ENCODE results near the gene DHDDS. TPM values are rescaled to one million over a fixed set of nuclear protein-coding genes. Genes with fewer than 3 reads are reported as not detected.

The DHDDS gene
- total RNA-seq, 1 experiment from 2014 or later, result 17.0 TPM

DNA sequence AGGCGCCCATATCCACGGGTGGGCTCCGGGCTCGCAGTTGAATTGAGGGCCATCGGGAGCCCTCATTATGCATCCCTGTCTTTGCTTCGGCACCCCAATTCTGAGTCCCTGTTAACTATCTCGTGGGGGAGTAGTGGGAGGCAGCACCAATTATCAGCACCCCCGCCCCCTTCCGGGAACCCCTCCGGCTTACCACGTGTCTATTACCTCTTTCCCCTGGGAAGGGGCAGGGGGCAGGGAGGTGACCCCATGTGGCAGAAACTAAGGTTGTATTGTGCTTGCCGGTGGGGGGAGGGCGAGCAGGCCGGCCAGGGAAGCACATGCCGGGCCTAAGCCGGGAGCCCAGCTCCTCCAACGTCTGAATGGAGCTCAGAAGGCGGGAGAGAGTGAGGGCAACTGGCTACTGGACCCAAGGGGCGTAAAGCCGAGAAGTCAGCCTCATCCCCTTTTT is 20.5 kb upstream of the DHDDS start:
- no peaks in the 10 kb centered on the region for H3K79me2 ChIP-seq (ENCODE audit: low read length)
- H3K9me3 ChIP-seq (ENCODE audit: low read length), result no peaks in the 10 kb centered on the region
- no peak overlapping the region for H3K4me3 ChIP-seq (ENCODE audit: low read length)
- no peaks in the 10 kb centered on the region for H3K27me3 ChIP-seq (ENCODE audit: low read length)
- no peaks in the 10 kb centered on the region for H3K9me2 ChIP-seq (replicated peaks; ENCODE audit: insufficient read depth, low read length)
- no peak overlapping the region for H3K27ac ChIP-seq (ENCODE audit: low read length)
- H4K20me1 ChIP-seq (ENCODE audit: insufficient read depth, low read depth, low read length), result no peaks in the 10 kb centered on the region
- H3K36me3 ChIP-seq (ENCODE audit: insufficient read depth, low read length), result no peaks in the 10 kb centered on the region
- no peak overlapping the region for H2AFZ ChIP-seq (ENCODE audit: low read length)
- no peaks in the 10 kb centered on the region for H3K4me1 ChIP-seq (ENCODE audit: low read length)
- DNase-seq, result no peak
- H3K9ac ChIP-seq (ENCODE audit: low read length), result no peak overlapping the region
- H3K4me2 ChIP-seq (ENCODE audit: low read depth, low read length, poor library complexity, severe bottlenecking), result no peak overlapping the region

DNA sequence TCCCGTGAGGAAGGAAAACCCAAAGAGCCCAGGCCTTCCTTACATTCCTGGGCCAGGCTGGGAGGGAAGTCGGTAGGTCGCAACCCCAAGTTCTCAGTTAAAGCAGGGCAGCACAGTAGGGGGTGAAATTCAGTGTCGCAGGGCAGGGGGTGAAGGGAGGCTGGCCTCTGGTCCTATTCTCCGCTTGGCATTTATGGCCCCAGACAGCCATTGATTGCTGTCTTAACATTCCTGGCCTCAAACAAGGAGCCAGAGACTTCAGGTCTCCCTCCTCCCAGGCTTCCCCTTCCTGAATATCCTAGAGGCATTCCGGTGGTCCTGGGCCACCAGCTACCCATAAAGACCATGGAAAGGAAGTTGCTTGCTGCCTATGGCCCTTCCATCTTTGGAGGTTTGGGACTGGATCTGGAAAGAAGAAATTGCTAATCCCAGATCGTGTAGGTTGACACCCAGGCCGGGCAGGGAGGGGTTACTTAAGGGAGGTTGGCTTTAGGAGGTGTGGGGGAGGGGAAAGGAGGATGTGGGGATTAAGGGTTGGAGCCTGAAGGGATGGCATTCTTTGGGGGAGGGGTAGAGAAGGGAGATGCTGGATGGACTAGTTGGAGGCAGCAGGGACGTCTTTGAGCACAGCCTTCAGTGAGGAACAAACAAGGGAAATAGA is 19.8 kb upstream of the DHDDS start:
- Histone ChIP-seq H3K36me3 (ENCODE audit: insufficient read depth, low read length) (no peaks in the 10 kb centered on the region), H3K27ac (ENCODE audit: low read length) (no peak overlapping the region), H3K9me2 (replicated peaks; ENCODE audit: insufficient read depth, low read length) (no peaks in the 10 kb centered on the region), H3K9me3 (ENCODE audit: low read length) (no peaks in the 10 kb centered on the region), H3K79me2 (ENCODE audit: low read length) (no peaks in the 10 kb centered on the region), H3K4me3 (ENCODE audit: low read length) (no peak overlapping the region), H2AFZ (ENCODE audit: low read length) (no peak overlapping the region), H4K20me1 (ENCODE audit: insufficient read depth, low read depth, low read length) (no peaks in the 10 kb centered on the region), H3K9ac (ENCODE audit: low read length) (no peak overlapping the region), H3K4me1 (ENCODE audit: low read length) (no peaks in the 10 kb centered on the region), H3K4me2 (ENCODE audit: low read depth, low read length, poor library complexity, severe bottlenecking) (no peak overlapping the region), H3K27me3 (ENCODE audit: low read length) (no peaks in the 10 kb centered on the region)
- no peak for DNase-seq

- H3K9me2 ChIP-seq (replicated peaks; ENCODE audit: insufficient read depth, low read length), result no peaks in the 10 kb centered on the region
- H3K4me3 ChIP-seq (ENCODE audit: low read length), result no peak overlapping the region
- no peak overlapping the region for H2AFZ ChIP-seq (ENCODE audit: low read length)
- no peaks in the 10 kb centered on the region for H3K79me2 ChIP-seq (ENCODE audit: low read length)
- H3K4me1 ChIP-seq (ENCODE audit: low read length), result no peaks in the 10 kb centered on the region
- no peak overlapping the region for H3K9ac ChIP-seq (ENCODE audit: low read length)
- no peaks in the 10 kb centered on the region for H4K20me1 ChIP-seq (ENCODE audit: insufficient read depth, low read depth, low read length)
- no peak for DNase-seq
- no peak overlapping the region for H3K4me2 ChIP-seq (ENCODE audit: low read depth, low read length, poor library complexity, severe bottlenecking)
- no peaks in the 10 kb centered on the region for H3K9me3 ChIP-seq (ENCODE audit: low read length)
- H3K36me3 ChIP-seq (ENCODE audit: insufficient read depth, low read length), result no peaks in the 10 kb centered on the region
- H3K27ac ChIP-seq (ENCODE audit: low read length), result no peak overlapping the region
- no peaks in the 10 kb centered on the region for H3K27me3 ChIP-seq (ENCODE audit: low read length)
These were observed 19.1 kb upstream of the DHDDS start for GRCh38 chr1:26413031-26413430.

DNA sequence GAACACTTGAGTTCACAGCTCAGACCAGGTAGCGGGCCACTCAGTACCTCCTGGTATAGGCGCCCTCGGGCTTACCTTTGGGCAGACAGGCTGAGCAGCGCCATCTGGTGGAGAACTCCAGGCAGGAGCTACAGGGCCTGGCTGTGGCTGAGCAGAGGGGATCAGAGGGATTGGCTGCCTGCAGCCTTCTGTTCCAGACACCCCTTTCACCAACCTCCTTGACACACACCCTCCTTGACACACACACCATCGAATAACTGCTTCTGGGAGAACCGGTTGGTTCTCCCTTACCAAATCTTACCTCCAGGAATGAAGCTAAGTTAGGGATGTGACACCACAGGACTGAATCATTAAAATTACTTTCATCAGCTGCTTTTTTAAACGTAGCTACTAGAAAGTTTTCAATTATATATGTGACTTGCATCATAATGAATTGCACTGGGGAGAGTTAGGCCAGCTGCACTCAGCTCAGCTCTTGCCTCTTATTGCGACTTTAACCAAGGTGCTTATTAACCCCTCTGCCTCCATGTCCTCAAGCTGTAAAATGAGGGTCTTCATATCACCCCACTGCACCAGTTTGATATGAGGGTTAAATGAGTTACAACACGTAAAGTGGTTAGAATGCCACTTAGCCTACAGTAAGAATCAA is 14.9 kb upstream of the DHDDS start:
- H2AFZ ChIP-seq (ENCODE audit: low read length), result no peak overlapping the region
- H4K20me1 ChIP-seq (ENCODE audit: insufficient read depth, low read depth, low read length), result no peaks in the 10 kb centered on the region
- H3K4me2 ChIP-seq (ENCODE audit: low read depth, low read length, poor library complexity, severe bottlenecking), result no peak overlapping the region
- H3K79me2 ChIP-seq (ENCODE audit: low read length), result no peaks in the 10 kb centered on the region
- no peak overlapping the region for H3K27ac ChIP-seq (ENCODE audit: low read length)
- peak; percentile 93 for DNase-seq
- H3K9me2 ChIP-seq (replicated peaks; ENCODE audit: insufficient read depth, low read length), result no peaks in the 10 kb centered on the region
- no peak overlapping the region for H3K4me3 ChIP-seq (ENCODE audit: low read length)
- H3K4me1 ChIP-seq (ENCODE audit: low read length), result no peaks in the 10 kb centered on the region
- no peaks in the 10 kb centered on the region for H3K9me3 ChIP-seq (ENCODE audit: low read length)
- no peaks in the 10 kb centered on the region for H3K27me3 ChIP-seq (ENCODE audit: low read length)
- no peak overlapping the region for H3K9ac ChIP-seq (ENCODE audit: low read length)
- H3K36me3 ChIP-seq (ENCODE audit: insufficient read depth, low read length), result no peaks in the 10 kb centered on the region

DNA sequence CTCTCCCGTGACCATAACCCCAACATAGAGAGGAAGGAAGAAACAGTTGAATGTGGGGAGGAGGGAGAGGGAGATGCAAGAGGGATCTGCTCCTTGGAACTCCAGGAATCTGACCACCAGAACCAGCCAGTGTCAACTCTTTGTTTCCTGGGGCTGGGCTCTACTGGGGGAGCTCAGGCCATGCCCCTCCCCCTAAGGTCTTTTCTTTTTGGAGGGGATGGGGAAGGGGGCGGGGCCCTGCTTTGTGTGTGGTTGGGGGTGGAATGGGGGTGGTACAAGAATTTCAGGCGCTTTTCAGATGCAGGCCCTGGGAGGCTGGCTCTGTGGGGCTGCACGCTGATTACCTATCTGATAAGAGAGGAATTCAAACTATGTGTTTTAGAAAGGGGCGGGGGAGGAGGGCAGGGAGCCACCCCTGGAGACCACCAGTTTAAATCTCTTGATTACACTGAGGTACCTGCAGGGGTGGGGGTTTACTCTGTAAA is 13.2 kb upstream of the DHDDS start:
- no peaks in the 10 kb centered on the region for H3K4me1 ChIP-seq (ENCODE audit: low read length)
- no peak overlapping the region for H3K9ac ChIP-seq (ENCODE audit: low read length)
- no peak overlapping the region for H3K4me2 ChIP-seq (ENCODE audit: low read depth, low read length, poor library complexity, severe bottlenecking)
- H3K27ac ChIP-seq (ENCODE audit: low read length), result no peak overlapping the region
- H3K36me3 ChIP-seq (ENCODE audit: insufficient read depth, low read length), result no peaks in the 10 kb centered on the region
- H3K27me3 ChIP-seq (ENCODE audit: low read length), result no peaks in the 10 kb centered on the region
- H3K79me2 ChIP-seq (ENCODE audit: low read length), result no peaks in the 10 kb centered on the region
- H4K20me1 ChIP-seq (ENCODE audit: insufficient read depth, low read depth, low read length), result no peaks in the 10 kb centered on the region
- no peak overlapping the region for H2AFZ ChIP-seq (ENCODE audit: low read length)
- H3K9me3 ChIP-seq (ENCODE audit: low read length), result no peaks in the 10 kb centered on the region
- no peaks in the 10 kb centered on the region for H3K9me2 ChIP-seq (replicated peaks; ENCODE audit: insufficient read depth, low read length)
- DNase-seq, result no peak
- H3K4me3 ChIP-seq (ENCODE audit: low read length), result no peak overlapping the region

DNA sequence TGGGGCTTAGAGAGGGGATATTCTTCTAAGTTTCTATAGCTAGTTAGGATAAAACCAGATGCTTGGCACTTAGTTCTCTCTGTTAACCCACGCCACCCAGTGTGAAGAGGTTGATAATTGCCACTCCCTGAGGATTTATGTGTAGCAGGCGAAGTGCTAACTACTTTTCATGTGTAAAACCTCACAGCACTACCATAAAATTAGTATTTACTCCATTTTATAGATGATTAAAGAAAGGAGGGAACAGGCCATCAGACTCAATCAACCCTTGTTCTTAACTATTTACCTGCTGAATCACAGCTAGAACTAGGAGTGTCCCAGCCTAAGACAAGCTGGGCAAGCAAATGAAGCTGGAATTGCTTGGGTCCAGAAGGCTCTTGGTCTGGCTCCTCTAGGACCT is 12.6 kb upstream of the DHDDS start:
- Histone ChIP-seq H3K4me1 (ENCODE audit: low read length) (no peaks in the 10 kb centered on the region), H3K4me3 (ENCODE audit: low read length) (no peak overlapping the region), H4K20me1 (ENCODE audit: insufficient read depth, low read depth, low read length) (no peaks in the 10 kb centered on the region), H3K27me3 (ENCODE audit: low read length) (no peaks in the 10 kb centered on the region), H3K36me3 (ENCODE audit: insufficient read depth, low read length) (no peaks in the 10 kb centered on the region), H3K4me2 (ENCODE audit: low read depth, low read length, poor library complexity, severe bottlenecking) (no peak overlapping the region), H3K79me2 (ENCODE audit: low read length) (no peaks in the 10 kb centered on the region), H3K9me2 (replicated peaks; ENCODE audit: insufficient read depth, low read length) (no peaks in the 10 kb centered on the region), H3K27ac (ENCODE audit: low read length) (no peak overlapping the region), H3K9me3 (ENCODE audit: low read length) (no peaks in the 10 kb centered on the region), H3K9ac (ENCODE audit: low read length) (no peak overlapping the region), H2AFZ (ENCODE audit: low read length) (no peak overlapping the region)
- no peak for DNase-seq

DNA sequence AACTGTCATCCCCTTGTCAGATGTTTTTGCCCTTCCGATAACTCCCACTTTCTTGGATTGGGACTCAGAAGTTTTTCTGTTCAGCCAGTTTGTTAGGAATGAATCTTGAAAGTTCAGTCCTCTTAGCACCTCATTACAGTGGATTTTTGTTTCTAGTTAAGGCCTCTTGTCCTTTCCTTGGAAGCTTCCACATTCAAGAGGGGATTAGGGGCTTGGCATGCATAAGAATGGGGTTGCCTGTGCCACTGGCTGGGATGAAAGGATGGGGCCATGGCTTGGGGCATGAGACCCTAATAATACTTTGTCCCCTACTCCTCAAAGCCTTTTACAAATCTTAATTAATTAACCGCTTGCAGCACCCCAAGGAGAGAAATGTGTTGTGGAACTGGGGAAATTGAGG is 2.4 kb upstream of the DHDDS start:
- Histone ChIP-seq H3K9ac (ENCODE audit: low read length) (no peak overlapping the region), H3K79me2 (ENCODE audit: low read length) (peaks cover 23% of the 10 kb centered on the region), H3K4me1 (ENCODE audit: low read length) (peaks cover 22% of the 10 kb centered on the region), H3K9me2 (replicated peaks; ENCODE audit: insufficient read depth, low read length) (no peaks in the 10 kb centered on the region), H4K20me1 (ENCODE audit: insufficient read depth, low read depth, low read length) (no peaks in the 10 kb centered on the region), H3K9me3 (ENCODE audit: low read length) (no peaks in the 10 kb centered on the region), H3K27ac (ENCODE audit: low read length) (no peak overlapping the region), H3K36me3 (ENCODE audit: insufficient read depth, low read length) (peaks cover 4% of the 10 kb centered on the region; the same call in 1 of the 2 replicates), H3K4me3 (ENCODE audit: low read length) (no peak overlapping the region), H3K27me3 (ENCODE audit: low read length) (no peaks in the 10 kb centered on the region), H2AFZ (ENCODE audit: low read length) (no peak overlapping the region), H3K4me2 (ENCODE audit: low read depth, low read length, poor library complexity, severe bottlenecking) (no peak overlapping the region)
- no peak for DNase-seq

DNA sequence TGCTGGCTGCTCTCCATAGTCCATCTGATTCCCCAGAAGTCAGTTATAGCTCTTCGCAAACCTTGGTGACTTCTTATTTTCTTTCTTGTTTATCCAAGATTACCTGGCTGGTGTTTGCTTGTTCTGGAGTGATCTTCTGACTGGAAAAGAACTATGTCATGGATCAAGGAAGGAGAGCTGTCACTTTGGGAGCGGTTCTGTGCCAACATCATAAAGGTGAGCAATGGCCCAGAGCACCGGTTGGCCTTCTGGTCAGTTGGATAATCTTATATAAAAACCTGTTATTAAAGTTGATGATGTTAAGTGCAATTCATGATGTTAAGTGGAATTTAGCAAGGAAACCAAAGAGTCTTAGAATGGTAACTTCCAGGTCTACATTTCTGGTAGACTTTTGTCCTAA is 672 bp downstream of the DHDDS start:
- H3K4me2 ChIP-seq (ENCODE audit: low read depth, low read length, poor library complexity, severe bottlenecking), result peak overlapping the region; percentile 82
- H2AFZ ChIP-seq (ENCODE audit: low read length), result peak overlapping the region; percentile 68; the same call in 1 of the 2 replicates
- no peak overlapping the region for H3K27ac ChIP-seq (ENCODE audit: low read length)
- no peaks in the 10 kb centered on the region for H3K27me3 ChIP-seq (ENCODE audit: low read length)
- H3K9me3 ChIP-seq (ENCODE audit: low read length), result no peaks in the 10 kb centered on the region
- peak overlapping the region; percentile 90 for H3K4me3 ChIP-seq (ENCODE audit: low read length)
- H3K9me2 ChIP-seq (replicated peaks; ENCODE audit: insufficient read depth, low read length), result no peaks in the 10 kb centered on the region
- peaks cover 22% of the 10 kb centered on the region for H3K4me1 ChIP-seq (ENCODE audit: low read length)
- no peaks in the 10 kb centered on the region for H4K20me1 ChIP-seq (ENCODE audit: insufficient read depth, low read depth, low read length)
- no peak for DNase-seq
- peaks cover 23% of the 10 kb centered on the region for H3K79me2 ChIP-seq (ENCODE audit: low read length)
- H3K36me3 ChIP-seq (ENCODE audit: insufficient read depth, low read length), result peaks cover 7% of the 10 kb centered on the region; the same call in 1 of the 2 replicates
- peak overlapping the region; percentile 84 for H3K9ac ChIP-seq (ENCODE audit: low read length)

Data from Karpas-422 (cell line).